Testis (tissue), 3 donors: ENCODE results near the gene MTFMT. TPM values are rescaled to one million over a fixed set of nuclear protein-coding genes. Genes with fewer than 3 reads are reported as not detected.

Experiments
- DNase-seq: peaks from one replicate; pipeline ENCODE4 v3.0.0-alpha.2; 2019
- H3K27ac ChIP-seq, 2 donors: fragments of 200-600 bp; sonication (generic); one replicate each; pipeline ENCODE4 v1.5.1; 2019
- H3K27me3 ChIP-seq: fragments of 200-600 bp; sonication (generic); one replicate; pipeline ENCODE4 v1.5.1; 2019
- H3K36me3 ChIP-seq: fragments of 200-600 bp; sonication (generic); one replicate; pipeline ENCODE4 v1.5.1; 2017; ENCODE audit warnings: low read depth; ENCODE audit errors: missing control alignments
- H3K4me1 ChIP-seq: fragments of 200-600 bp; sonication (generic); one replicate; pipeline ENCODE4 v1.5.1; 2019
- H3K4me3 ChIP-seq, 2 donors: fragments of 200-600 bp; sonication (generic); one replicate each; pipeline ENCODE4 v1.5.1; 2017 to 2019
- H3K9me3 ChIP-seq: fragments of 200-600 bp; sonication (generic); one replicate; pipeline ENCODE4 v1.5.1; 2017
- CTCF ChIP-seq, 3 experiments: fragments of 450-650 bp in 2 of 3; fragments of 200-600 bp in 1 of 3; sonication (generic) in 1 of 3; IDR thresholded peaks; one replicate each; pipeline ENCODE4 v1.5.1; 2016 to 2019; ENCODE audit warnings: antibody characterized with exemption in 3 of 3, mild to moderate bottlenecking in 2 of 3, moderate library complexity in 1 of 3
- POLR2A ChIP-seq: fragments of 450-650 bp; IDR thresholded peaks from one replicate; pipeline ENCODE4 v1.6.1; 2017; ENCODE audit warnings: antibody characterized with exemption, mild to moderate bottlenecking, moderate library complexity
- WGBS, 2 donors: methylation state at CpG; one replicate each; pipeline ENCODE4 v1.1.5; 2018; 5-methylcytosine and 5-hydroxymethylcytosine counted together
- intact Hi-C: fragments of 100-400 bp; cut with DNase I; formaldehyde crosslinking; loops from one replicate; pipeline ENCODE4 v1.15.1; 2023; ENCODE audit warnings: low total_unique reads
- polyA plus RNA-seq: library from polyadenylated mRNA; stranded (reverse); fragments of 350-450 nt; fragmentation: Illumina TruSeq; extraction: RNeasy Lipid Tissue Mini Kit (QIAGEN cat#74804); gene quantifications from one replicate; pipeline ENCODE4 v1.2.3, GENCODE V29; 2014; ENCODE audit warnings: low read depth, low replicate concordance; ENCODE audit not compliant: insufficient read depth
- total RNA-seq, 2 donors: library from RNA; depleted of rRNA; stranded (reverse); fragments of >200 nt; gene quantifications; one replicate each; pipeline ENCODE4 v1.2.3, GENCODE V29; 2016

Gene MTFMT
- total and polyA plus RNA-seq, 3 donors from 2014 or later = 12.1 to 34.4 (median 33.9) TPM

- TF ChIP-seq POLR2A (no peak), CTCF (IDR thresholded peaks at IDR 0.05) (no peak)
- Histone ChIP-seq H3K27me3 (no peaks in the 10 kb centered on the region), H3K36me3 (no peaks in the 10 kb centered on the region), H3K9me3 (no peaks in the 10 kb centered on the region), H3K4me3 (peak overlapping the region in 1 of 2 donors; percentile 75), H3K27ac (peak overlapping the region; percentile 86 to 88), H3K4me1 (peaks cover 62% of the 10 kb centered on the region)
- DNase-seq = no peak
- intact Hi-C loops = no loop called here
- 42 to 51% methylated on average over 3 of the region's 3 CpGs for WGBS, 2 donors
These were observed 39.0 kb upstream of the MTFMT start for GRCh38 chr15:65068403-65068788.

GRCh38 chr15:65067645-65068402 lies 38.4 kb upstream of the MTFMT start, which contains the start of gene RASL12:
RASL12 (minus strand) TSS chr15:65067991; CDS start chr15:65067835, 156 bp downstream.
- no peaks in the 10 kb centered on the region for H3K36me3 ChIP-seq
- WGBS, 2 donors = 1 to 12% methylated on average over 15 to 62 of the region's 66 CpGs
- DNase-seq = no peak
- TF ChIP-seq POLR2A (no peak), CTCF (IDR thresholded peaks at IDR 0.05) (no peak)
- H3K9me3 ChIP-seq = no peaks in the 10 kb centered on the region
- H3K4me3 ChIP-seq = peak within 1 kb of the TSS; percentile 57 to 75
- no peaks in the 10 kb centered on the region for H3K27me3 ChIP-seq
- H3K27ac ChIP-seq = peak within 1 kb of the TSS; percentile 86 to 88
- intact Hi-C loops = no loop called here
- H3K4me1 ChIP-seq = peaks cover 66% of the 10 kb centered on the region

GRCh38 chr15:65067317-65067644 lies 37.8 kb upstream of the MTFMT start:
- peak overlapping the region; percentile 57 to 75 for H3K4me3 ChIP-seq
- no peaks in the 10 kb centered on the region for H3K27me3 ChIP-seq
- intact Hi-C loops = no loop called here
- no peaks in the 10 kb centered on the region for H3K36me3 ChIP-seq
- H3K9me3 ChIP-seq = no peaks in the 10 kb centered on the region
- no peak for DNase-seq
- H3K27ac ChIP-seq = peak overlapping the region; percentile 86 to 88
- peaks cover 68% of the 10 kb centered on the region for H3K4me1 ChIP-seq
- TF ChIP-seq CTCF (IDR thresholded peaks at IDR 0.05) (no peak), POLR2A (no peak)
- WGBS, 2 donors = 9 to 13% methylated on average over 8 of the region's 8 CpGs

GRCh38 chr15:65066635-65067316 lies 37.3 kb upstream of the MTFMT start:
- no peak for TF ChIP-seq CTCF (IDR thresholded peaks at IDR 0.05)
- no peak for TF ChIP-seq POLR2A
- peak; percentile 82 for DNase-seq
- WGBS, 2 donors = 13 to 22% methylated on average over 9 of the region's 9 CpGs
- H3K4me1 ChIP-seq = peaks cover 66% of the 10 kb centered on the region
- H3K27ac ChIP-seq = peak overlapping the region; percentile 86 to 88
- no peaks in the 10 kb centered on the region for H3K27me3 ChIP-seq
- no peaks in the 10 kb centered on the region for H3K36me3 ChIP-seq
- peak overlapping the region; percentile 57 to 75 for H3K4me3 ChIP-seq
- intact Hi-C loops = no loop called here
- H3K9me3 ChIP-seq = no peaks in the 10 kb centered on the region
